GM12878 (cell line): ENCODE measurements around the gene C12orf60. TPM values are rescaled to one million over a fixed set of nuclear protein-coding genes. Genes with fewer than 3 reads are reported as not detected.

Experiments used
- ATAC-seq: fragments of 200-7000 bp; cut with Tn5 transposase; 3 replicates; pipeline ENCODE4 v1.9.1; 2020; ENCODE audit warnings: mild to moderate bottlenecking, moderate library complexity
- BruUV-seq: library from RNA; stranded (reverse); fragments of 400-500 nt; replicated peaks from 2 replicates; lab custom pipeline; 2021; lab: Mats Ljungman, UMichigan
- CTCF ChIA-PET: fragments of 300-600 bp; sonication (Branson Sonifier 250); formaldehyde crosslinking; extraction: SDS; loops from one replicate; lab custom pipeline; 2021; ENCODE audit warnings: inconsistent platforms; lab: Yijun Ruan, JAX
- POLR2A ChIA-PET: fragments of 350-600 bp; formaldehyde crosslinking; extraction: SDS; loops from one replicate; lab custom pipeline; 2021; ENCODE audit warnings: inconsistent platforms; lab: Charles Lee
- RAD21 ChIA-PET: fragments of 300-600 bp; sonication (Branson Sonifier 250); formaldehyde crosslinking; loops from one replicate; lab custom pipeline; 2023; ENCODE audit warnings: antibody characterized with exemption; ENCODE audit not compliant: unreplicated experiment; lab: Charles Lee
- SMC1A ChIA-PET: fragments of 300-600 bp; sonication (Branson Sonifier 250); formaldehyde crosslinking; loops from one replicate; lab custom pipeline; 2023; ENCODE audit not compliant: unreplicated experiment, uncharacterized antibody; lab: Charles Lee
- DNase-seq: peaks from one replicate; pipeline ENCODE4 v3.0.0-alpha.2; 2011; ENCODE audit warnings: low read depth, low spot score
- FAIRE-seq: peaks from 3 replicates; lab custom pipeline; 2011; peaks lifted over from hg19 to GRCh38; lab: Jason Lieb, UNC
- H2AFZ ChIP-seq: 2 replicates; pipeline ENCODE4 v1.6.0; 2011; ENCODE audit warnings: low read depth, low read length, control low read depth; ENCODE audit not compliant: control insufficient read depth
- H3K27ac ChIP-seq: 2 replicates; pipeline ENCODE4 v1.5.1; 2011; ENCODE audit warnings: control low read depth; ENCODE audit not compliant: control insufficient read depth, insufficient read depth
- H3K27me3 ChIP-seq, 2 experiments: replicated peaks in 1 of 2; 2 replicates each; pipeline versions ENCODE4 v1.6.0 to v1.6.1; 2011; ENCODE audit warnings: low read length in 1 of 2; ENCODE audit not compliant: control insufficient read depth in 2 of 2, insufficient read depth in 2 of 2
- H3K36me3 ChIP-seq, 2 experiments: 2 replicates each; pipeline ENCODE4 v1.5.1; 2011; ENCODE audit warnings: low read length in 1 of 2; ENCODE audit not compliant: control insufficient read depth in 2 of 2, insufficient read depth in 2 of 2
- H3K4me1 ChIP-seq: 2 replicates; pipeline ENCODE4 v1.6.1; 2011; ENCODE audit warnings: mild to moderate bottlenecking, low read length, moderate library complexity, mixed read lengths; ENCODE audit not compliant: control insufficient read depth, insufficient read depth
- H3K4me2 ChIP-seq: 2 replicates; pipeline ENCODE4 v1.6.0; 2011; ENCODE audit warnings: control low read depth; ENCODE audit not compliant: control insufficient read depth, insufficient read depth
- H3K4me3 ChIP-seq: fragments of 200-600 bp; sonication (generic); 2 replicates; pipeline ENCODE4 v1.5.1; 2016
- H3K79me2 ChIP-seq: 2 replicates; pipeline ENCODE4 v1.6.0; 2011; ENCODE audit warnings: low read length; ENCODE audit not compliant: control insufficient read depth, insufficient read depth
- H3K9ac ChIP-seq: 2 replicates; pipeline ENCODE4 v1.8.0; 2011; ENCODE audit warnings: low read length, control low read depth, mixed read lengths; ENCODE audit not compliant: control insufficient read depth, insufficient read depth
- H3K9me3 ChIP-seq: replicated peaks from 3 replicates; pipeline ENCODE4 v1.5.1; 2011; ENCODE audit warnings: mild to moderate bottlenecking, low read length; ENCODE audit not compliant: control insufficient read depth, insufficient read depth
- H4K20me1 ChIP-seq: 2 replicates; pipeline ENCODE4 v1.6.0; 2011; ENCODE audit not compliant: control insufficient read depth, insufficient read depth
- CREB1 ChIP-seq: IDR thresholded peaks from 2 replicates; pipeline ENCODE4 v1.6.1; 2012; ENCODE audit warnings: low read depth, mild to moderate bottlenecking, inconsistent platforms
- CREM ChIP-seq: IDR thresholded peaks from 2 replicates; pipeline ENCODE4 v1.6.1; 2014; ENCODE audit warnings: antibody characterized with exemption, low read depth
- ELK1 ChIP-seq: IDR thresholded peaks from 2 replicates; pipeline ENCODE4 v1.6.1; 2012; ENCODE audit warnings: low read depth, low read length, improper control_type of control experiment
- FOXK2 ChIP-seq: fragments of 450-650 bp; IDR thresholded peaks from 2 replicates; pipeline ENCODE4 v1.6.1; 2017; ENCODE audit warnings: mild to moderate bottlenecking, moderate library complexity
- IRF4 ChIP-seq: IDR thresholded peaks from 2 replicates; pipeline ENCODE4 v1.6.1; 2011; ENCODE audit warnings: low read depth, low read length
- JUNB ChIP-seq: IDR thresholded peaks from 2 replicates; pipeline ENCODE4 v1.6.1; 2016; ENCODE audit warnings: antibody characterized with exemption, mild to moderate bottlenecking
- MEF2A ChIP-seq: IDR thresholded peaks from 2 replicates; pipeline ENCODE4 v1.6.1; 2011; ENCODE audit warnings: low read depth, mild to moderate bottlenecking, low read length, moderate library complexity; ENCODE audit not compliant: insufficient read depth
- NR2C2 ChIP-seq: IDR thresholded peaks from 2 replicates; pipeline ENCODE4 v1.6.1; 2011; ENCODE audit warnings: borderline replicate concordance, low read depth; ENCODE audit not compliant: control insufficient read depth, insufficient read length
- RAD51 ChIP-seq: fragments of 450-650 bp; IDR thresholded peaks from 2 replicates; pipeline ENCODE4 v1.6.1; 2016; ENCODE audit warnings: moderate library complexity, mild to moderate bottlenecking, inconsistent platforms
- STAT1 ChIP-seq: fragments of 450-650 bp; conservative IDR thresholded peaks from 2 replicates; pipeline ENCODE4 v1.6.1; 2014; ENCODE audit warnings: antibody characterized with exemption, mild to moderate bottlenecking
- WRNIP1 ChIP-seq: IDR thresholded peaks from 2 replicates; pipeline ENCODE4 v1.6.1; 2011; ENCODE audit warnings: low read depth, low read length, improper control_type of control experiment, borderline replicate concordance
- YY1 ChIP-seq: IDR thresholded peaks from 2 replicates; pipeline ENCODE4 v1.6.1; 2011; ENCODE audit warnings: low read depth, mild to moderate bottlenecking, low read length
- ZNF274 ChIP-seq: IDR thresholded peaks from one replicate; pipeline ENCODE4 v1.8.0; 2011; ENCODE audit not compliant: insufficient read length, insufficient read depth
- ZNF384 ChIP-seq: IDR thresholded peaks from 2 replicates; pipeline ENCODE4 v1.6.1; 2012; ENCODE audit warnings: low read depth, mild to moderate bottlenecking, low read length, improper control_type of control experiment, borderline replicate concordance
- WGBS: methylation state at CpG from one replicate; pipeline ENCODE4 v1.1.6; 2016; ENCODE audit warnings: low lambda C conversion rate; ENCODE audit not compliant: insufficient replicate concordance, insufficient coverage; ENCODE audit errors: missing lambda C conversion rate; 5-methylcytosine and 5-hydroxymethylcytosine counted together
- in situ Hi-C: fragments of 300-500 bp; cut with MboI; formaldehyde crosslinking; loops from 9 replicates; pipeline ENCODE4 v1.14.3; 2018; ENCODE audit warnings: mixed read lengths
- intact Hi-C: fragments of 100-400 bp; cut with micrococcal nuclease; formaldehyde crosslinking; loops from one replicate; pipeline ENCODE4 v1.14.2; 2022; ENCODE audit not compliant: unreplicated experiment
- polyA plus RNA-seq, 11 experiments: library from polyadenylated mRNA; depleted of rRNA in 4 of 11; unstranded in 6 of 11; stranded (reverse) in 5 of 11; fragments of >200 nt; fragmentation: Nextera tagmentation in 4 of 11; fragmentation: Illumina TruSeq in 1 of 11; extraction: Ambion mirVana in 4 of 11; extraction: Trizol in 1 of 11; gene quantifications; 1 replicate in 1 of 11; 2 replicates in 10 of 11; pipeline versions ENCODE4 v1.2.1 to v1.2.3, GENCODE V29; 2011 to 2016; ENCODE audit warnings: inconsistent platforms in 2 of 11, missing spikeins in 2 of 11, low read depth in 1 of 11
- total RNA-seq, 4 experiments: library from RNA; depleted of rRNA in 3 of 4; stranded (reverse); fragments of >200 nt in 3 of 4; fragmentation: Illumina TruSeq in 1 of 4; extraction: Trizol in 1 of 4; gene quantifications; 2 replicates each; pipeline versions ENCODE4 v1.2.1 to v1.2.3, GENCODE V29; 2013 to 2021
- TF ChIP-seq, protein P1 (sequence below): IDR thresholded peaks from 2 replicates; pipeline ENCODE4 v1.6.1; 2012; ENCODE audit warnings: low read depth, low read length, improper control_type of control experiment
- TF ChIP-seq, protein P2 (sequence below): fragments of 450-650 bp; IDR thresholded peaks from 2 replicates; pipeline ENCODE4 v1.6.1; 2014; ENCODE audit warnings: mild to moderate bottlenecking
- TF ChIP-seq, protein P3 (sequence below): fragments of 150-350 bp; IDR thresholded peaks from 2 replicates; pipeline ENCODE4 v1.6.1; 2016; ENCODE audit warnings: low read depth, low read length

The C12orf60 gene
- total and polyA plus RNA-seq, 10 of the 15 experiments (the other 5 are each of a cell fraction or from before 2014, with no cell fraction given), result 1.8 to 7.2 (median 3.2) TPM

DNA sequence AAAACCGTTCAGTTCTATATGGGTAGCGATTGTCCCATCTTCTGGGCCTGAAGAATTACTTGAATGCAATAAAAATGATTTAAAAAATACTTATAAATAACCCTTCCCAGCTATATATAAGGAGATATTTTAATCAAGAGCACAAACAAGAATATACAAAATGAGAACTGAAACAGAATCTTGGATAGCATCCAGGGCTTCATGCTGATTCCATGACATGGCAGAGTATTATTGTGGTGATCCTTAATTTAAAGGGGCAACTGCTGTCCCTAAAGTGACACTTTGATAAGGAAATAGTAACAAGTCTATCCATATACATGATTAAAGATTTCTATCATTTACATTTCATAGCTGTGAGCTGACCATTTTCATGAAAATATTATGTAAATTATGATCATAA, 19.0 kb upstream of the C12orf60 start (continued):
- TF ChIP-seq, protein P1, sequence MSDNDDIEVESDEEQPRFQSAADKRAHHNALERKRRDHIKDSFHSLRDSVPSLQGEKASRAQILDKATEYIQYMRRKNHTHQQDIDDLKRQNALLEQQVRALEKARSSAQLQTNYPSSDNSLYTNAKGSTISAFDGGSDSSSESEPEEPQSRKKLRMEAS, result no peak
- no peak for TF ChIP-seq STAT1
- TF ChIP-seq, protein P2, sequence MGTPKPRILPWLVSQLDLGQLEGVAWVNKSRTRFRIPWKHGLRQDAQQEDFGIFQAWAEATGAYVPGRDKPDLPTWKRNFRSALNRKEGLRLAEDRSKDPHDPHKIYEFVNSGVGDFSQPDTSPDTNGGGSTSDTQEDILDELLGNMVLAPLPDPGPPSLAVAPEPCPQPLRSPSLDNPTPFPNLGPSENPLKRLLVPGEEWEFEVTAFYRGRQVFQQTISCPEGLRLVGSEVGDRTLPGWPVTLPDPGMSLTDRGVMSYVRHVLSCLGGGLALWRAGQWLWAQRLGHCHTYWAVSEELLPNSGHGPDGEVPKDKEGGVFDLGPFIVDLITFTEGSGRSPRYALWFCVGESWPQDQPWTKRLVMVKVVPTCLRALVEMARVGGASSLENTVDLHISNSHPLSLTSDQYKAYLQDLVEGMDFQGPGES, result no peak

GRCh38 chr12:14785568-14785967, 17.9 kb upstream of the C12orf60 start:
- Histone ChIP-seq H3K27me3 (no peaks in the 10 kb centered on the region), H4K20me1 (no peaks in the 10 kb centered on the region), H2AFZ (no peak overlapping the region), H3K4me2 (no peak overlapping the region), H3K4me1 (no peaks in the 10 kb centered on the region), H3K79me2 (no peaks in the 10 kb centered on the region), H3K9me3 (no peaks in the 10 kb centered on the region), H3K27ac (no peak overlapping the region), H3K36me3 (peaks cover 1 to 10% of the 10 kb centered on the region in 2 experiments), H3K9ac (no peak overlapping the region), H3K4me3 (no peak overlapping the region)
- ChIA-PET CTCF (interaction anchor here (2.4 kb wide), 1 partner anchor 10 kb away, joined by 11 read pairs; a partner anchor contains a TSS), POLR2A (interaction anchor here (1.1 kb wide), 1 partner anchor 17 kb away, joined by 5 read pairs; no protein-coding TSS in a partner anchor), SMC1A (interaction anchor here (0.7 to 2.6 kb wide), 2 partner anchors 12 to 49 kb away, joined by 3 to 8 read pairs; no protein-coding TSS in a partner anchor), RAD21 (no interaction called here)
- DNase-seq (no peak), FAIRE-seq (no peak), ATAC-seq (no peak)
- BruUV-seq, result no TSS peak
- in situ Hi-C loops, result loop anchor here (25.0 kb wide), 2 partner anchors 1102 to 1973 kb away; partner anchors contain the start of genes DDX47 and STRAP
- intact Hi-C loops, result no loop called here
- 98% methylated on average over 3 of the region's 3 CpGs for WGBS
- TF ChIP-seq WRNIP1, result no peak
- TF ChIP-seq CREB1, result no peak
- TF ChIP-seq RAD51, result no peak
- no peak for TF ChIP-seq JUNB
- TF ChIP-seq ZNF384, result no peak
- no peak for TF ChIP-seq MEF2A
- TF ChIP-seq NR2C2, result no peak
- TF ChIP-seq ZNF274, result no peak
- no peak for TF ChIP-seq ELK1
- TF ChIP-seq CREM, result no peak
- TF ChIP-seq, protein P3, sequence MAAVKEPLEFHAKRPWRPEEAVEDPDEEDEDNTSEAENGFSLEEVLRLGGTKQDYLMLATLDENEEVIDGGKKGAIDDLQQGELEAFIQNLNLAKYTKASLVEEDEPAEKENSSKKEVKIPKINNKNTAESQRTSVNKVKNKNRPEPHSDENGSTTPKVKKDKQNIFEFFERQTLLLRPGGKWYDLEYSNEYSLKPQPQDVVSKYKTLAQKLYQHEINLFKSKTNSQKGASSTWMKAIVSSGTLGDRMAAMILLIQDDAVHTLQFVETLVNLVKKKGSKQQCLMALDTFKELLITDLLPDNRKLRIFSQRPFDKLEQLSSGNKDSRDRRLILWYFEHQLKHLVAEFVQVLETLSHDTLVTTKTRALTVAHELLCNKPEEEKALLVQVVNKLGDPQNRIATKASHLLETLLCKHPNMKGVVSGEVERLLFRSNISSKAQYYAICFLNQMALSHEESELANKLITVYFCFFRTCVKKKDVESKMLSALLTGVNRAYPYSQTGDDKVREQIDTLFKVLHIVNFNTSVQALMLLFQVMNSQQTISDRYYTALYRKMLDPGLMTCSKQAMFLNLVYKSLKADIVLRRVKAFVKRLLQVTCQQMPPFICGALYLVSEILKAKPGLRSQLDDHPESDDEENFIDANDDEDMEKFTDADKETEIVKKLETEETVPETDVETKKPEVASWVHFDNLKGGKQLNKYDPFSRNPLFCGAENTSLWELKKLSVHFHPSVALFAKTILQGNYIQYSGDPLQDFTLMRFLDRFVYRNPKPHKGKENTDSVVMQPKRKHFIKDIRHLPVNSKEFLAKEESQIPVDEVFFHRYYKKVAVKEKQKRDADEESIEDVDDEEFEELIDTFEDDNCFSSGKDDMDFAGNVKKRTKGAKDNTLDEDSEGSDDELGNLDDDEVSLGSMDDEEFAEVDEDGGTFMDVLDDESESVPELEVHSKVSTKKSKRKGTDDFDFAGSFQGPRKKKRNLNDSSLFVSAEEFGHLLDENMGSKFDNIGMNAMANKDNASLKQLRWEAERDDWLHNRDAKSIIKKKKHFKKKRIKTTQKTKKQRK, result no peak
- no peak for TF ChIP-seq FOXK2
- no peak for TF ChIP-seq IRF4
- TF ChIP-seq YY1, result no peak
